A549 treated with Mapracorat at 1 μM for 4 hours (cell line): ENCODE measurements around the gene CATSPERB. TPM values are rescaled to one million over a fixed set of nuclear protein-coding genes. Genes with fewer than 3 reads are reported as not detected.

Experiments used
- total RNA-seq: library from RNA; stranded (reverse); fragments of 200-300 nt; extraction: Qiagen RNA extraction; gene quantifications from 5 replicates; pipeline ENCODE4 v1.2.3, GENCODE V29; 2022

CATSPERB gene
- not detected in 5 replicates for total RNA-seq

GRCh38 chr14:91731986-91732385, at the start of gene CATSPERB:
Gene CATSPERB, minus strand, starts transcription at chr14:91732086. Its CDS starts 2,607 bp downstream, at chr14:91729479.

Other genes with a start within 250 kb of the CATSPERB start
- gene PPP4R3A, start 221.8 kb downstream of the CATSPERB start, total RNA-seq: 67.8 to 77.6 TPM (median 69.9 TPM) in 5 replicates
- 0.80 to 0.86 TPM (median 0.81 TPM) in 5 replicates for gene TC2N, start 135.4 kb upstream of the CATSPERB start, total RNA-seq
- gene FBLN5, start 215.6 kb upstream of the CATSPERB start, total RNA-seq: 4.7 to 6.2 TPM (median 5.7 TPM) in 5 replicates